ENCODE measurements around the gene SLC16A10.
"Not testable (repeated sequence)": the region's sequence is repeated elsewhere in the genome, so short reads cannot be mapped to it uniquely, and the experiment has no call there.

DNA sequence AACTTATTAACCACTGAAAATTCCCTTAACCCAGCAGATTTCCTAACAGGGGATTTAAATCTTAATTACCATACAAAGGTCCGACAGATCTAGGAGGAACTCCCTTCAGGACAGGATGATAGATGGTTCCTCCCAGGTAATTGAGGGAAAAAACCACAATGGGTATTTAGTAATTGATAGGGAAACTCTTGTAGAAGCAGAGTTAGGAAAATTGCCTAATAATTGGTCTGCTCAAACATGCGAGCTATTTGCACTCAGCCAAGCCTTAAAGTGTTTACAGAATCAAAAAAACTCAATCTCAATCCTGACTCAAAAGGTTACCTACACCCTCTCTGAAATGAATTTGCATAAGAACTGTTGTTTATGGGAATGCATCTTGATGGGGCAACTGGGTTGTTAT lies 45.4 kb downstream of the SLC16A10 start:
- TF ChIP-seq, protein P1, sequence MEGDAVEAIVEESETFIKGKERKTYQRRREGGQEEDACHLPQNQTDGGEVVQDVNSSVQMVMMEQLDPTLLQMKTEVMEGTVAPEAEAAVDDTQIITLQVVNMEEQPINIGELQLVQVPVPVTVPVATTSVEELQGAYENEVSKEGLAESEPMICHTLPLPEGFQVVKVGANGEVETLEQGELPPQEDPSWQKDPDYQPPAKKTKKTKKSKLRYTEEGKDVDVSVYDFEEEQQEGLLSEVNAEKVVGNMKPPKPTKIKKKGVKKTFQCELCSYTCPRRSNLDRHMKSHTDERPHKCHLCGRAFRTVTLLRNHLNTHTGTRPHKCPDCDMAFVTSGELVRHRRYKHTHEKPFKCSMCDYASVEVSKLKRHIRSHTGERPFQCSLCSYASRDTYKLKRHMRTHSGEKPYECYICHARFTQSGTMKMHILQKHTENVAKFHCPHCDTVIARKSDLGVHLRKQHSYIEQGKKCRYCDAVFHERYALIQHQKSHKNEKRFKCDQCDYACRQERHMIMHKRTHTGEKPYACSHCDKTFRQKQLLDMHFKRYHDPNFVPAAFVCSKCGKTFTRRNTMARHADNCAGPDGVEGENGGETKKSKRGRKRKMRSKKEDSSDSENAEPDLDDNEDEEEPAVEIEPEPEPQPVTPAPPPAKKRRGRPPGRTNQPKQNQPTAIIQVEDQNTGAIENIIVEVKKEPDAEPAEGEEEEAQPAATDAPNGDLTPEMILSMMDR (IDR thresholded peaks at IDR 0.05) = not testable (repeated sequence)
- TF ChIP-seq POLR2A (IDR thresholded peaks at IDR 0.05) = not testable (repeated sequence)

All from sigmoid colon (tissue), 3 donors.